ENCODE data around the gene PDCD6IP.
A peak's percentile ranks its signal among the peaks of the same experiment; 100 is the strongest.
"Not testable (repeated sequence)": the region's sequence is repeated elsewhere in the genome, so short reads cannot be mapped to it uniquely, and the experiment has no call there.

Gene PDCD6IP

GRCh38 chr3:33855884-33856546, 57.6 kb downstream of the PDCD6IP start:
- no peak for DNase-seq

GRCh38 chr3:33857701-33858100, 59.3 kb downstream of the PDCD6IP start:
- not testable (repeated sequence) for DNase-seq

GRCh38 chr3:33858131-33858530, 59.7 kb downstream of the PDCD6IP start:
- no peak for DNase-seq

- no peak for DNase-seq
Measured at GRCh38 chr3:33860373-33861050, 62.1 kb downstream of the PDCD6IP start.

GRCh38 chr3:33865133-33865532, 66.7 kb downstream of the PDCD6IP start:
- DNase-seq = no peak

- no peak for DNase-seq
Measured at GRCh38 chr3:33868309-33868708, 69.9 kb downstream of the PDCD6IP start.

GRCh38 chr3:33869977-33870376, 71.5 kb downstream of the PDCD6IP start:
- DNase-seq = no peak

- no peak for DNase-seq
Measured at GRCh38 chr3:33874815-33875214, 76.4 kb downstream of the PDCD6IP start.

- DNase-seq = no peak
Measured at GRCh38 chr3:33875680-33876079, 77.2 kb downstream of the PDCD6IP start.

- no peak for DNase-seq
Measured at GRCh38 chr3:33877187-33877586, 78.8 kb downstream of the PDCD6IP start.

- no peak for DNase-seq
Measured at GRCh38 chr3:33879540-33879939, 81.1 kb downstream of the PDCD6IP start.

- DNase-seq = no peak
Measured at GRCh38 chr3:33881156-33882064, 83.0 kb downstream of the PDCD6IP start.

- no peak for DNase-seq
Measured at GRCh38 chr3:33882296-33882695, 83.9 kb downstream of the PDCD6IP start.

- peak; percentile 6 for DNase-seq
Measured at GRCh38 chr3:33883538-33883950, 85.1 kb downstream of the PDCD6IP start.

- DNase-seq = no peak
Measured at GRCh38 chr3:33883951-33884561, 85.6 kb downstream of the PDCD6IP start.

- no peak for DNase-seq
Measured at GRCh38 chr3:33884701-33885100, 86.3 kb downstream of the PDCD6IP start.

- no peak for DNase-seq
Measured at GRCh38 chr3:33885496-33885895, 87.1 kb downstream of the PDCD6IP start.

- no peak for DNase-seq
Measured at GRCh38 chr3:33886015-33886414, 87.6 kb downstream of the PDCD6IP start.

- DNase-seq = no peak
Measured at GRCh38 chr3:33887478-33887877, 89.0 kb downstream of the PDCD6IP start.

- no peak for DNase-seq
Measured at GRCh38 chr3:33889394-33890039, 91.1 kb downstream of the PDCD6IP start.

- no peak for DNase-seq
Measured at GRCh38 chr3:33892655-33893054, 94.2 kb downstream of the PDCD6IP start.

GRCh38 chr3:33895658-33896057, 97.2 kb downstream of the PDCD6IP start:
- no peak for DNase-seq

GRCh38 chr3:33897306-33897705, 98.9 kb downstream of the PDCD6IP start:
- no peak for DNase-seq
